Activated T-cell treated with anti-CD3 and anti-CD28 coated beads, Interleukin-2, amount 50 U/mL, for 72 hours (primary cell): ENCODE measurements around the gene IFT80. TPM values are rescaled to one million over a fixed set of nuclear protein-coding genes. Genes with fewer than 3 reads are reported as not detected.
"Not testable (repeated sequence)": the region's sequence is repeated elsewhere in the genome, so short reads cannot be mapped to it uniquely, and the experiment has no call there.

Source experiments
- ATAC-seq, 2 donors: fragments of 150-1000 bp; cut with Tn5 transposase; replicated peaks in 1 of 2; 2 replicates each; pipeline ENCODE4 v1.10.0; 2021; ENCODE audit warnings: moderate library complexity in 2 of 2, mild to moderate bottlenecking in 1 of 2
- DNase-seq, 2 donors: peaks; one replicate each; pipeline ENCODE4 v3.0.0; 2021 to 2022; ENCODE audit warnings: mixed read lengths in 1 of 2
- H3K27ac Mint-ChIP-seq: one replicate; pipeline ENCODE4 v1.8.0; 2022; ENCODE audit warnings: mild to moderate bottlenecking, moderate library complexity, mixed read lengths
- H3K27me3 Mint-ChIP-seq: one replicate; pipeline ENCODE4 v1.8.0; 2022; ENCODE audit warnings: low read depth, mixed read lengths
- H3K36me3 Mint-ChIP-seq, 2 donors: one replicate each; pipeline ENCODE4 v1.8.0; 2022; ENCODE audit warnings: mixed read lengths in 2 of 2, mild to moderate bottlenecking in 1 of 2; ENCODE audit not compliant: insufficient read depth in 2 of 2
- H3K4me1 Mint-ChIP-seq: one replicate; pipeline ENCODE4 v1.8.0; 2022; ENCODE audit warnings: low read depth, mixed read lengths
- H3K4me3 Mint-ChIP-seq, 2 donors: one replicate each; pipeline ENCODE4 v1.8.0; 2022; ENCODE audit warnings: mild to moderate bottlenecking in 2 of 2, mixed read lengths in 2 of 2, moderate library complexity in 2 of 2
- H3K9me3 Mint-ChIP-seq, 2 donors: one replicate each; pipeline ENCODE4 v1.8.0; 2022; ENCODE audit warnings: mixed read lengths in 2 of 2
- total RNA-seq, 2 donors: library from RNA; stranded (reverse); gene quantifications; one replicate each; pipeline ENCODE4 v1.2.3, GENCODE V29; 2022

The IFT80 gene
- total RNA-seq, 2 donors from 2014 or later, result 22.2 to 22.7 TPM

GRCh38 chr3:160260587-160261270 lies 138.3 kb downstream of the IFT80 start:
- H3K27ac Mint-ChIP-seq, result no peak overlapping the region
- no peaks in the 10 kb centered on the region for H3K9me3 Mint-ChIP-seq
- H3K4me1 Mint-ChIP-seq, result no peaks in the 10 kb centered on the region
- DNase-seq (no peak), ATAC-seq (no peak)
- no peaks in the 10 kb centered on the region for H3K27me3 Mint-ChIP-seq
- no peak overlapping the region for H3K4me3 Mint-ChIP-seq
- H3K36me3 Mint-ChIP-seq, result peaks cover 3% of the 10 kb centered on the region in 2 donors

DNA sequence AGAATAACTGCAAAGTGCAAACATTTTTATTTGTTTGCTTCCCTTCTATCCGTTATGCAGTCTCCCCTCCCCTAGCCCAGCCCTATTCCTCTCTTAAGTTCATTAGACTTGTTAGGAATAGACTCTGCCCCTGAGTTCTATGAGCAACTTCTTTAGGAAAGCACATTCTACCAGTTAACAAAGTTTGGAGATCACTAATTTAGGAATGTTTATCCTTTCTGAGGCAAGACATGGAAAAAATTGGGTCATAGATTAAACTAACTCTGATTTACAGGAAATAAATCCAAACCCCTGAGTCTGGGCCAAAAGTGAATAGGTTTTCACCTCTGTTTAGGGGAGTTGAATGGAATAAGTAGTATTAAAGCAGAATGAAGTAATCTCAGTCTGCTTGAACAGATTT lies 139.4 kb downstream of the IFT80 start:
- Mint-ChIP-seq H3K4me1 (no peaks in the 10 kb centered on the region), H3K27me3 (no peaks in the 10 kb centered on the region), H3K4me3 (no peak overlapping the region), H3K36me3 (peaks cover 3% of the 10 kb centered on the region in 2 donors), H3K9me3 (no peaks in the 10 kb centered on the region), H3K27ac (no peak overlapping the region)
- DNase-seq (no peak), ATAC-seq (no peak)

GRCh38 chr3:160257606-160258005 lies 141.4 kb downstream of the IFT80 start:
- no peak for ATAC-seq
- H3K27ac Mint-ChIP-seq, result no peak overlapping the region
- H3K27me3 Mint-ChIP-seq, result no peaks in the 10 kb centered on the region
- no peaks in the 10 kb centered on the region for H3K9me3 Mint-ChIP-seq
- no peak overlapping the region for H3K4me3 Mint-ChIP-seq
- peaks cover 3% of the 10 kb centered on the region in 2 donors for H3K36me3 Mint-ChIP-seq
- no peak for DNase-seq
- H3K4me1 Mint-ChIP-seq, result no peaks in the 10 kb centered on the region

DNA sequence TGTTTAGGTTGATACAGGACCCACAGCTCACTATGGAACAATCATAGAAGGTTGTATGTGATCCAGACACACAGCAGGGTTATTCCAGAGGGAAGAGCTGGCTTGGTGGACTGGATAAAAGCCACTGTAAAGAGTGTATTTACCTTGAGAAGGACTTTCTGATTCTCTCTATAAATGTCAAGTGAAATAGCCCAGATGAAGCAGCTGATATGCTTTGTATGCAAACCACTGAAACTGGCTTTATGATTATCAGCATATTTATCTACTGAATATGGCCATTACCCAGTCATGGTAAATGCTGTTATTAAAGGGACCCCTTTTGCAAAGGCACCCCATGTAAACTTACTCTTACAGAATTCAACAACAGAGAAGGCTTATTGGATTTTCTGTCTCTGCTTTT lies 145.7 kb downstream of the IFT80 start:
- no peak for ATAC-seq
- no peaks in the 10 kb centered on the region for H3K4me1 Mint-ChIP-seq
- H3K27ac Mint-ChIP-seq, result no peak overlapping the region
- H3K27me3 Mint-ChIP-seq, result no peaks in the 10 kb centered on the region
- no peak overlapping the region for H3K4me3 Mint-ChIP-seq
- H3K36me3 Mint-ChIP-seq, result no peaks in the 10 kb centered on the region
- no peaks in the 10 kb centered on the region for H3K9me3 Mint-ChIP-seq
- no peak for DNase-seq

DNA sequence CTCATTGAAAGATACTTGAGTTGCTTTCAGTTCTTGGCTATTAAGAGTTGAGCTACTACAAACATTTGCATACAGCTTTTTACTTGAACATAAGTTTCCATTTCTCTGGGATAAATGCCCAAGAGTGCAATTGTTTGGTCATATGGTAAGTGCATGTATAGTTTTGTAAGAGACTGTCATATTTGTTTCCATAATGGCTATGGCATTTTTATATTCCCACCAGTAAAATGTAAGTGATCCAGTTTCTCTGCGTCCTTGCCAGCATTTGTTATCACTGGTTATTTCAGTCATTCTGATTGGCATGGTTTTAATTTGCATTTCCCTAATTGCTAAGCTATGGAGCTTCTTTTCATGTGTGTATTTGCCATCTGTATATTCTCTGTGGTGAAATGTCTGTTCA lies 151.3 kb downstream of the IFT80 start:
- H3K27me3 Mint-ChIP-seq, result peaks cover 6% of the 10 kb centered on the region
- ATAC-seq (no peak), DNase-seq (no peak)
- no peak overlapping the region for H3K4me3 Mint-ChIP-seq
- no peaks in the 10 kb centered on the region for H3K4me1 Mint-ChIP-seq
- H3K9me3 Mint-ChIP-seq, result peaks cover 2 to 6% of the 10 kb centered on the region in 2 donors
- no peak overlapping the region for H3K27ac Mint-ChIP-seq
- peaks cover 0 to under 1% of the 10 kb centered on the region in 2 donors for H3K36me3 Mint-ChIP-seq

DNA sequence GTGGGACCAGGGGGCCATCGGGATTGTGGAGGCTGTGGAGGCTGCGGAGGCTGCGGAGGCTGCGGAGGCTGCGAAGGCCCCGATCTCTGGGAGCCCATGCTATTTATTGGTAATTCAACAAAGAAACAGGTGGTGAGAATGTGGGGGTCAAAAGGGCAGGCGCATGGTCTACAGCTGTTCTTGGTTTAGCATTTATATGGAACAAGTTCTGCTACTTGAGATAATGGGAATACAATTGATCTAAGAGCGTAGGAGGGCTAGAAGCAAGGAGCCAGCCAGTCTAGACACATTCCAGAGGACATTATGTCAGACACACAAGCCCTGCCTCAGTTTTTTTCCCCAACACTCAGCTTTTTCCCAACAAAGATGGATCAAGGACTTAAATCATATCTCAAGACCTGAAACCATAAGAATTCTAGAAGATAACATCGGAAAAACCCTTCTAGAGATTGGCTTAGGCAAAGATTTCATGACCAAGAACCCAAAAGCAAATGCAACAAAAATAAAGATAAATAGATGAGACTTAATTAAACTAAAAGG lies 153.7 kb downstream of the IFT80 start:
- ATAC-seq (no peak), DNase-seq (no peak)
- H3K27me3 Mint-ChIP-seq, result peaks cover 14% of the 10 kb centered on the region
- H3K27ac Mint-ChIP-seq, result no peak overlapping the region
- H3K4me3 Mint-ChIP-seq, result no peak overlapping the region
- H3K4me1 Mint-ChIP-seq, result no peaks in the 10 kb centered on the region
- H3K36me3 Mint-ChIP-seq, result peaks cover 0 to 2% of the 10 kb centered on the region in 2 donors
- peaks cover 2 to 7% of the 10 kb centered on the region in 2 donors for H3K9me3 Mint-ChIP-seq

- H3K36me3 Mint-ChIP-seq, ATAC-seq, DNase-seq, H3K9me3 Mint-ChIP-seq, H3K4me3 Mint-ChIP-seq, H3K27ac Mint-ChIP-seq, H3K4me1 Mint-ChIP-seq: not testable (repeated sequence)
- H3K27me3 Mint-ChIP-seq, result peaks cover 12% of the 10 kb centered on the region
These were observed 158.3 kb downstream of the IFT80 start for GRCh38 chr3:160240719-160241118.

DNA sequence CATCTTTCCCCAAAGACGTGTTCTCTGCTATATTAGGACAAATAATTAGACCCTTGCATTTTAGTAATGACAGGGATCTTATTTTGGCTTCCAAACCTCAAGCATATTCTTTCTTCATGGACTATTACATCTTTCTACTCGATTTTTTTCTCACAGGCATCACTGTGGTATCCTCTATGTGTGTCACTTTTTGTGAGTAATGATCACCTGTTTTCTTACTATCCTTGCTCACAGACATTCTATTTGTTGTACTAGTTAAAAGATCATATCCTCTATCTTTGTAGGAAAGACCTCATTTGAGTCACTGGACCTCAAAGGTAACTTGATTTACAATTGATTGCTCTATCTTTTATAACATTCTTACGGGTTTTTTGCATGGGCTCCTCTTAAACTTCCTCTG lies 167.0 kb downstream of the IFT80 start:
- no peaks in the 10 kb centered on the region for H3K4me1 Mint-ChIP-seq
- H3K27me3 Mint-ChIP-seq, result peaks cover 17% of the 10 kb centered on the region
- no peaks in the 10 kb centered on the region for H3K36me3 Mint-ChIP-seq
- H3K9me3 Mint-ChIP-seq, result no peaks in the 10 kb centered on the region
- ATAC-seq (no peak), DNase-seq (no peak)
- no peak overlapping the region for H3K4me3 Mint-ChIP-seq
- no peak overlapping the region for H3K27ac Mint-ChIP-seq

- ATAC-seq (no peak), DNase-seq (no peak)
- H3K9me3 Mint-ChIP-seq, result no peaks in the 10 kb centered on the region
- H3K27ac Mint-ChIP-seq, result no peak overlapping the region
- H3K4me3 Mint-ChIP-seq, result no peak overlapping the region
- peaks cover 0 to 2% of the 10 kb centered on the region in 2 donors for H3K36me3 Mint-ChIP-seq
- peaks cover 14% of the 10 kb centered on the region for H3K4me1 Mint-ChIP-seq
- H3K27me3 Mint-ChIP-seq, result peaks cover 50% of the 10 kb centered on the region
These were observed 171.6 kb downstream of the IFT80 start for GRCh38 chr3:160227419-160227818.

- Mint-ChIP-seq H3K4me1 (peaks cover 14% of the 10 kb centered on the region), H3K4me3 (peak overlapping the region; percentile 76 to 93), H3K27me3 (peaks cover 52% of the 10 kb centered on the region), H3K36me3 (peaks cover 0 to 2% of the 10 kb centered on the region in 2 donors), H3K9me3 (no peaks in the 10 kb centered on the region), H3K27ac (no peak overlapping the region)
- DNase-seq (peak; percentile 4 to 7), ATAC-seq (peak; percentile 6 to 12)
These were observed 172.8 kb downstream of the IFT80 start for GRCh38 chr3:160226026-160226907.

GRCh38 chr3:160225176-160226025 lies 173.6 kb downstream of the IFT80 start, which contains the start of gene C3orf80:
Gene C3orf80, plus strand, starts transcription at chr3:160225422. Its CDS starts 214 bp downstream, at chr3:160225636.
- ATAC-seq (peak; percentile 92 to 94), DNase-seq (peak; percentile 69 to 72)
- Mint-ChIP-seq H3K9me3 (no peaks in the 10 kb centered on the region), H3K27me3 (peaks cover 55% of the 10 kb centered on the region), H3K27ac (no peak within 1 kb of the TSS), H3K36me3 (peaks cover 0 to 2% of the 10 kb centered on the region in 2 donors), H3K4me3 (peak within 1 kb of the TSS; percentile 80 to 93), H3K4me1 (peaks cover 14% of the 10 kb centered on the region)

- Mint-ChIP-seq H3K4me1 (peaks cover 14% of the 10 kb centered on the region), H3K4me3 (peak overlapping the region; percentile 80 to 85), H3K9me3 (no peaks in the 10 kb centered on the region), H3K36me3 (peaks cover 0 to 2% of the 10 kb centered on the region in 2 donors), H3K27me3 (peaks cover 55% of the 10 kb centered on the region), H3K27ac (no peak overlapping the region)
- ATAC-seq (no peak), DNase-seq (no peak)
These were observed 174.2 kb downstream of the IFT80 start for GRCh38 chr3:160224811-160225175.
